ENCODE data around the gene PLCZ1.
"Not testable (repeated sequence)": the region's sequence is repeated elsewhere in the genome, so short reads cannot be mapped to it uniquely, and the experiment has no call there.

PLCZ1 gene

GRCh38 chr12:18737819-18738218 lies at the start of gene PLCZ1, which contains the start of gene CAPZA3:
Gene PLCZ1, minus strand, starts transcription at chr12:18738012. Its CDS starts 641 bp downstream, at chr12:18737371.
Gene CAPZA3, plus strand, starts transcription at chr12:18738119. Its CDS starts 150 bp downstream, at chr12:18738269.
- no peaks in the 10 kb centered on the region for H3K36me3 ChIP-seq (ENCODE audit: control insufficient read depth in 2 of 2, insufficient read depth in 2 of 2, low read length in 2 of 2)
- H3K9me3 ChIP-seq (ENCODE audit: control insufficient read depth in 2 of 2, low read length in 2 of 2), result peaks cover 0 to 7% of the 10 kb centered on the region in 2 donors
- no peak within 1 kb of the TSS for H3K4me3 ChIP-seq (ENCODE audit: low read length in 2 of 2)
- H3K9ac ChIP-seq (ENCODE audit: low read length in 2 of 2), result no peak within 1 kb of the TSS
- H3K27me3 ChIP-seq (ENCODE audit: control insufficient read depth in 1 of 2, insufficient read depth in 2 of 2, low read length in 2 of 2), result no peaks in the 10 kb centered on the region
- no peaks in the 10 kb centered on the region for H3K4me1 ChIP-seq (ENCODE audit: control insufficient read depth, insufficient read depth, low read length)
- H3K27ac ChIP-seq (ENCODE audit: low read length), result no peak within 1 kb of the TSS

- not testable (repeated sequence) for H3K9ac ChIP-seq (ENCODE audit: low read length in 2 of 2); H3K36me3 ChIP-seq (ENCODE audit: control insufficient read depth in 2 of 2, insufficient read depth in 2 of 2, low read length in 2 of 2); H3K9me3 ChIP-seq (ENCODE audit: control insufficient read depth in 2 of 2, low read length in 2 of 2); H3K27me3 ChIP-seq (ENCODE audit: control insufficient read depth in 1 of 2, insufficient read depth in 2 of 2, low read length in 2 of 2); H3K4me3 ChIP-seq (ENCODE audit: low read length in 2 of 2); H3K4me1 ChIP-seq (ENCODE audit: control insufficient read depth, insufficient read depth, low read length); H3K27ac ChIP-seq (ENCODE audit: low read length)
These were observed 47.7 kb upstream of the PLCZ1 start for GRCh38 chr12:18785465-18785864.

GRCh38 chr12:18782827-18783226 lies 45.0 kb upstream of the PLCZ1 start:
- Histone ChIP-seq H3K9ac (ENCODE audit: low read length in 2 of 2) (no peak overlapping the region), H3K9me3 (ENCODE audit: control insufficient read depth in 2 of 2, low read length in 2 of 2) (peaks cover 0 to 2% of the 10 kb centered on the region in 2 donors), H3K27me3 (ENCODE audit: control insufficient read depth in 1 of 2, insufficient read depth in 2 of 2, low read length in 2 of 2) (no peaks in the 10 kb centered on the region), H3K36me3 (ENCODE audit: control insufficient read depth in 2 of 2, insufficient read depth in 2 of 2, low read length in 2 of 2) (no peaks in the 10 kb centered on the region), H3K4me3 (ENCODE audit: low read length in 2 of 2) (no peak overlapping the region), H3K27ac (ENCODE audit: low read length) (no peak overlapping the region), H3K4me1 (ENCODE audit: control insufficient read depth, insufficient read depth, low read length) (no peaks in the 10 kb centered on the region)

- not testable (repeated sequence) for H3K9ac ChIP-seq (ENCODE audit: low read length in 2 of 2); H3K4me3 ChIP-seq (ENCODE audit: low read length in 2 of 2); H3K4me1 ChIP-seq (ENCODE audit: control insufficient read depth, insufficient read depth, low read length); H3K9me3 ChIP-seq (ENCODE audit: control insufficient read depth in 2 of 2, low read length in 2 of 2); H3K27ac ChIP-seq (ENCODE audit: low read length); H3K36me3 ChIP-seq (ENCODE audit: control insufficient read depth in 2 of 2, insufficient read depth in 2 of 2, low read length in 2 of 2); H3K27me3 ChIP-seq (ENCODE audit: control insufficient read depth in 1 of 2, insufficient read depth in 2 of 2, low read length in 2 of 2)
These were observed 28.7 kb upstream of the PLCZ1 start for GRCh38 chr12:18766479-18766878.

- no peaks in the 10 kb centered on the region for H3K9me3 ChIP-seq (ENCODE audit: control insufficient read depth in 2 of 2, low read length in 2 of 2)
- H3K27ac ChIP-seq (ENCODE audit: low read length), result no peak overlapping the region
- no peaks in the 10 kb centered on the region for H3K36me3 ChIP-seq (ENCODE audit: control insufficient read depth in 2 of 2, insufficient read depth in 2 of 2, low read length in 2 of 2)
- H3K27me3 ChIP-seq (ENCODE audit: control insufficient read depth in 1 of 2, insufficient read depth in 2 of 2, low read length in 2 of 2), result no peaks in the 10 kb centered on the region
- peaks cover 12% of the 10 kb centered on the region for H3K4me1 ChIP-seq (ENCODE audit: control insufficient read depth, insufficient read depth, low read length)
- no peak overlapping the region for H3K4me3 ChIP-seq (ENCODE audit: low read length in 2 of 2)
- no peak overlapping the region for H3K9ac ChIP-seq (ENCODE audit: low read length in 2 of 2)
These were observed 17.5 kb upstream of the PLCZ1 start for GRCh38 chr12:18755341-18755740.

GRCh38 chr12:18754124-18754707 lies 16.4 kb upstream of the PLCZ1 start:
- Histone ChIP-seq H3K9me3 (ENCODE audit: control insufficient read depth in 2 of 2, low read length in 2 of 2) (no peaks in the 10 kb centered on the region), H3K4me1 (ENCODE audit: control insufficient read depth, insufficient read depth, low read length) (peaks cover 12% of the 10 kb centered on the region), H3K4me3 (ENCODE audit: low read length in 2 of 2) (peak overlapping the region; percentile 50 to 66)

GRCh38 chr12:18753481-18754123 lies 15.8 kb upstream of the PLCZ1 start:
- Histone ChIP-seq H3K36me3 (ENCODE audit: control insufficient read depth in 2 of 2, insufficient read depth in 2 of 2, low read length in 2 of 2) (no peaks in the 10 kb centered on the region), H3K4me1 (ENCODE audit: control insufficient read depth, insufficient read depth, low read length) (peaks cover 12% of the 10 kb centered on the region), H3K27ac (ENCODE audit: low read length) (no peak overlapping the region), H3K9me3 (ENCODE audit: control insufficient read depth in 2 of 2, low read length in 2 of 2) (no peaks in the 10 kb centered on the region), H3K27me3 (ENCODE audit: control insufficient read depth in 1 of 2, insufficient read depth in 2 of 2, low read length in 2 of 2) (no peaks in the 10 kb centered on the region), H3K9ac (ENCODE audit: low read length in 2 of 2) (peak overlapping the region; percentile 5 to 14), H3K4me3 (ENCODE audit: low read length in 2 of 2) (peak overlapping the region; percentile 50 to 66)

More at GRCh38 chr12:18754124-18754707, 16.4 kb upstream of the PLCZ1 start:
- peak overlapping the region in 1 of 2 donors; percentile 5 for H3K9ac ChIP-seq (ENCODE audit: low read length in 2 of 2)
- H3K36me3 ChIP-seq (ENCODE audit: control insufficient read depth in 2 of 2, insufficient read depth in 2 of 2, low read length in 2 of 2), result no peaks in the 10 kb centered on the region
- H3K27ac ChIP-seq (ENCODE audit: low read length), result no peak overlapping the region
- no peaks in the 10 kb centered on the region for H3K27me3 ChIP-seq (ENCODE audit: control insufficient read depth in 1 of 2, insufficient read depth in 2 of 2, low read length in 2 of 2)

GRCh38 chr12:18752947-18753346 lies 15.1 kb upstream of the PLCZ1 start:
- H3K9me3 ChIP-seq (ENCODE audit: control insufficient read depth in 2 of 2, low read length in 2 of 2), result no peaks in the 10 kb centered on the region
- H3K27ac ChIP-seq (ENCODE audit: low read length), result no peak overlapping the region
- H3K27me3 ChIP-seq (ENCODE audit: control insufficient read depth in 1 of 2, insufficient read depth in 2 of 2, low read length in 2 of 2), result no peaks in the 10 kb centered on the region
- H3K36me3 ChIP-seq (ENCODE audit: control insufficient read depth in 2 of 2, insufficient read depth in 2 of 2, low read length in 2 of 2), result no peaks in the 10 kb centered on the region
- no peak overlapping the region for H3K9ac ChIP-seq (ENCODE audit: low read length in 2 of 2)
- no peak overlapping the region for H3K4me3 ChIP-seq (ENCODE audit: low read length in 2 of 2)
- H3K4me1 ChIP-seq (ENCODE audit: control insufficient read depth, insufficient read depth, low read length), result peaks cover 12% of the 10 kb centered on the region

- H3K27ac ChIP-seq (ENCODE audit: low read length), result no peak overlapping the region
- H3K9ac ChIP-seq (ENCODE audit: low read length in 2 of 2), result no peak overlapping the region
- no peaks in the 10 kb centered on the region for H3K9me3 ChIP-seq (ENCODE audit: control insufficient read depth in 2 of 2, low read length in 2 of 2)
- H3K4me1 ChIP-seq (ENCODE audit: control insufficient read depth, insufficient read depth, low read length), result peaks cover 12% of the 10 kb centered on the region
- H3K27me3 ChIP-seq (ENCODE audit: control insufficient read depth in 1 of 2, insufficient read depth in 2 of 2, low read length in 2 of 2), result no peaks in the 10 kb centered on the region
- no peaks in the 10 kb centered on the region for H3K36me3 ChIP-seq (ENCODE audit: control insufficient read depth in 2 of 2, insufficient read depth in 2 of 2, low read length in 2 of 2)
- no peak overlapping the region for H3K4me3 ChIP-seq (ENCODE audit: low read length in 2 of 2)
These were observed 14.6 kb upstream of the PLCZ1 start for GRCh38 chr12:18752280-18752920.

- H3K27ac ChIP-seq (ENCODE audit: low read length), result no peak overlapping the region
- H3K27me3 ChIP-seq (ENCODE audit: control insufficient read depth in 1 of 2, insufficient read depth in 2 of 2, low read length in 2 of 2), result no peaks in the 10 kb centered on the region
- H3K9me3 ChIP-seq (ENCODE audit: control insufficient read depth in 2 of 2, low read length in 2 of 2), result no peaks in the 10 kb centered on the region
- H3K4me1 ChIP-seq (ENCODE audit: control insufficient read depth, insufficient read depth, low read length), result peaks cover 12% of the 10 kb centered on the region
- no peak overlapping the region for H3K4me3 ChIP-seq (ENCODE audit: low read length in 2 of 2)
- no peaks in the 10 kb centered on the region for H3K36me3 ChIP-seq (ENCODE audit: control insufficient read depth in 2 of 2, insufficient read depth in 2 of 2, low read length in 2 of 2)
- no peak overlapping the region for H3K9ac ChIP-seq (ENCODE audit: low read length in 2 of 2)
These were observed 14.1 kb upstream of the PLCZ1 start for GRCh38 chr12:18751866-18752265.

- Histone ChIP-seq H3K4me3 (ENCODE audit: low read length in 2 of 2) (no peak overlapping the region), H3K36me3 (ENCODE audit: control insufficient read depth in 2 of 2, insufficient read depth in 2 of 2, low read length in 2 of 2) (no peaks in the 10 kb centered on the region), H3K9ac (ENCODE audit: low read length in 2 of 2) (no peak overlapping the region), H3K4me1 (ENCODE audit: control insufficient read depth, insufficient read depth, low read length) (peaks cover 12% of the 10 kb centered on the region), H3K9me3 (ENCODE audit: control insufficient read depth in 2 of 2, low read length in 2 of 2) (no peaks in the 10 kb centered on the region), H3K27me3 (ENCODE audit: control insufficient read depth in 1 of 2, insufficient read depth in 2 of 2, low read length in 2 of 2) (no peaks in the 10 kb centered on the region), H3K27ac (ENCODE audit: low read length) (no peak overlapping the region)
These were observed 12.3 kb upstream of the PLCZ1 start for GRCh38 chr12:18750085-18750484.

Data from stomach smooth muscle (tissue), 2 donors.